ENCODE measurements around the gene LRRC55.

DNA sequence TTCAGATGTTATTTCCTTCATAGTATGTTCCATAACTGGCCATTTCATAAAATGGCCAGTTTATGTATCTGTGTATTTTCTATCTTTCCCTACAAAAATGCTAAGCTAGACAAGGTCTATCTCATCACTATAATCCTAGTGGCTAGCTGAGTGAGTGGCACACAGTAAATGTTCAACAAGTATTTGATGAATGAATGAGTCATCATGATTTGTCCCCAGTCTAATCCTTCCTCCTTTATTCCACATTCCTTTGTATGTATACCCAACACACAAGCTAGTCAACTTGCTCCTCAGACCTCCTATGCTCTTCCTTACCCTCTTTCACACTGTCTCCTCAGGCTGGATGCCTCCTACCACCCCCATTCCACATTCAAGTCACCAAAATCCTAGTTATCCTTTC lies 42.8 kb downstream of the LRRC55 start:
- TF ChIP-seq ZNF239 (tag by site-specific recombination; IDR thresholded peaks at IDR 0.05) = no peak
- no peak for TF ChIP-seq ZNF707 (tag by site-specific recombination; IDR thresholded peaks at IDR 0.05)
